ENCODE data around the gene CCDC57. TPM values are rescaled to one million over a fixed set of nuclear protein-coding genes. Genes with fewer than 3 reads are reported as not detected.
"Not testable (repeated sequence)": the region's sequence is repeated elsewhere in the genome, so short reads cannot be mapped to it uniquely, and the experiment has no call there.

Gene CCDC57, protein sequence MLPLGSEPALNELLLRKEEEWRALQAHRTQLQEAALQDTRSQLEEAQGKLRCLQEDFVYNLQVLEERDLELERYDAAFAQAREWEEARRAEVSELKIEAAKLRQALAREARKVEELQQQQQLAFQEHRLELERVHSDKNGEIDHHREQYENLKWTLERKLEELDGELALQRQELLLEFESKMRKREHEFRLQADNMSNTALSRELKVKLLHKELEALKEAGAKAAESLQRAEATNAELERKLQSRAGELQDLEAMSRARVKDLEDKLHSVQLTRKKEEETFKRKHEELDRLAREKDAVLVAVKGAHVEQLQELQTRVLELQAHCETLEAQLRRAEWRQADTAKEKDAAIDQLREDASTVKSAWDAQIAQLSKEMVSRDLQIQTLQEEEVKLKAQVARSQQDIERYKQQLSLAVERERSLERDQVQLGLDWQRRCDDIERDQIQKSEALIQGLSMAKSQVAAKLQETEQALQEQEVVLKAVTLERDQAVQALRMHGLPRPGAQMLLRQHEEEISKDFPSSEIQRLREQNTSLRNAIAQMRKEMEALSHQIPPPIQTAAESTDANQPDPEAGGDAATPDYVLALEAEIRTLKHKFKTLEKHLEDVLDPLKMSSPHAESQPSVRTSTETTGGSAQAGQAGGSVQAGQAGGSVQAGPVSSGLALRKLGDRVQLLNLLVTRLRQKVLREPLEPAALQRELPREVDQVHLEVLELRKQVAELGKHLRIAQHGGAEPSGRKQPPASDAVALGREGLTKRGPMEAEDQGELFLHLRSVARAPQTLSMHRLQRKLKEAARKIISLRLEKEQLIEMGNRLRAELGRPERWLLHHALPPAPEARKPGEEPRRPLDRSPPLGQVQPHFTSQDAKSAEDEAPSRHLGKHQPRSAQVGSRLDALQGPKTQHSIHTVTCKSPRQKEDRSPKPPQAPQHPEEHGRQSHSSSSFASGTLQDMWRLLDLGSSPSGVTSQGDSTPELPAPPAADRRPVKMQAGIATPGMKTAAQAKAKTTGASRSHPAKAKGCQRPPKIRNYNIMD
- 40.7 TPM for total RNA-seq (ENCODE audit: unreplicated experiment)
- long read RNA-seq, partial matches to known transcripts: 2 of 6 reads
- long read RNA-seq, other reads (novel, unspliced or antisense): 2 of 6 reads

DNA sequence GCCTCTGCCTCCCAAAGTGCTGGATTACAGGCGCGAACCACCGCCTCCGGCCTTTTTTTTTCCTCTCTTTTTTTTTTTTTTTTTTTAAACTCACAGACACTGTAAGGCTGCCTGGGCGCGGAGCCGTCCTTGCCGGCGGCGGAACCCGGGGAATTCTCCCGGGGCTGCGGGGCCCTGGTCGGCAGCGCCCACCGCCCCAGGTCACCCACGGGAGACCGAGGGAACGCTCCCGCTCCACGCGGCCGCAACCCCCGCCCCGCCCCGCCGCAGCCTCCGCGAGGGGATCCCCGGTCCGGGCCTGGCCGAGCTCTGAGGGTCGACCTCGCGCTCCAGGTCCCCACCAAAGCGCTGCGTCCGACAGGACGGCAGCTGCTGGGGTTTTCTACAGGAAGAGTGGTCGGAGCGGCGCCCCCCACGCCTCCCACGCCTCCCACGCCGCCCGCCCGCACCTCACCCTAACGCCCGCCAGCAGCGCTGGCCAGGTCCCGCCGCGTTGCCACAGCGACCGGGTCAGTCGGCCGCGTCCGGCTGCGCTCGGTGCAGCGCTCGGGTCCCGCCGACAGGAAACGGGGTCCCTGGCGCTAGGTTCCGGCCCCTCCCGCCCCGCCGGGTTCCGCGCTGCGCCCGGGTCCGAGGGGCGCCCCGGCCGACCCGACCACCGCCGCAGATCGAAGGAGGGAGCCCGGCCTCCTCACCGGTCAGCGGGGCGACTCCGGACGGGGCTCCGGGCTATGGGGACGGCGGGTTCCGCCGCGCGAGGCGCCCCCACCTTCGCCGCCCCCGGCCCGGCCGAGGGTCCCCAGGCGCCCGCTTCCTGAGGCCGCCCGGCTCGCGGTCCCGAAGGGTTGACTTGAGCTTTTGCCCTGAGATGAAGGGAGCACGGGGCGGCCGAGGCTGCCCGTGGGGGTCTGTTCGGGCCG, at the start of gene CCDC57:
Gene CCDC57 (minus strand): TSS at position 512 of the 920 bp plus-strand sequence. CDS start 10,898 bp downstream, outside the sequence.
- Mint-ChIP-seq H3K36me3 (ENCODE audit: unreplicated experiment) (no peaks in the 10 kb centered on the region), H3K4me3 (ENCODE audit: unreplicated experiment) (peak within 1 kb of the TSS; percentile 85), H3K27me3 (ENCODE audit: unreplicated experiment) (peaks cover 5% of the 10 kb centered on the region), H3K9me3 (ENCODE audit: unreplicated experiment) (peaks cover 4% of the 10 kb centered on the region), H3K4me1 (ENCODE audit: low read depth, unreplicated experiment) (no peaks in the 10 kb centered on the region), H3K27ac (ENCODE audit: unreplicated experiment) (no peak within 1 kb of the TSS)
- TF ChIP-seq, protein P1, sequence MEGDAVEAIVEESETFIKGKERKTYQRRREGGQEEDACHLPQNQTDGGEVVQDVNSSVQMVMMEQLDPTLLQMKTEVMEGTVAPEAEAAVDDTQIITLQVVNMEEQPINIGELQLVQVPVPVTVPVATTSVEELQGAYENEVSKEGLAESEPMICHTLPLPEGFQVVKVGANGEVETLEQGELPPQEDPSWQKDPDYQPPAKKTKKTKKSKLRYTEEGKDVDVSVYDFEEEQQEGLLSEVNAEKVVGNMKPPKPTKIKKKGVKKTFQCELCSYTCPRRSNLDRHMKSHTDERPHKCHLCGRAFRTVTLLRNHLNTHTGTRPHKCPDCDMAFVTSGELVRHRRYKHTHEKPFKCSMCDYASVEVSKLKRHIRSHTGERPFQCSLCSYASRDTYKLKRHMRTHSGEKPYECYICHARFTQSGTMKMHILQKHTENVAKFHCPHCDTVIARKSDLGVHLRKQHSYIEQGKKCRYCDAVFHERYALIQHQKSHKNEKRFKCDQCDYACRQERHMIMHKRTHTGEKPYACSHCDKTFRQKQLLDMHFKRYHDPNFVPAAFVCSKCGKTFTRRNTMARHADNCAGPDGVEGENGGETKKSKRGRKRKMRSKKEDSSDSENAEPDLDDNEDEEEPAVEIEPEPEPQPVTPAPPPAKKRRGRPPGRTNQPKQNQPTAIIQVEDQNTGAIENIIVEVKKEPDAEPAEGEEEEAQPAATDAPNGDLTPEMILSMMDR (IDR thresholded peaks at IDR 0.05; ENCODE audit: partially characterized antibody, unreplicated experiment): peak; percentile 24
- peak; percentile 89 for DNase-seq

DNA sequence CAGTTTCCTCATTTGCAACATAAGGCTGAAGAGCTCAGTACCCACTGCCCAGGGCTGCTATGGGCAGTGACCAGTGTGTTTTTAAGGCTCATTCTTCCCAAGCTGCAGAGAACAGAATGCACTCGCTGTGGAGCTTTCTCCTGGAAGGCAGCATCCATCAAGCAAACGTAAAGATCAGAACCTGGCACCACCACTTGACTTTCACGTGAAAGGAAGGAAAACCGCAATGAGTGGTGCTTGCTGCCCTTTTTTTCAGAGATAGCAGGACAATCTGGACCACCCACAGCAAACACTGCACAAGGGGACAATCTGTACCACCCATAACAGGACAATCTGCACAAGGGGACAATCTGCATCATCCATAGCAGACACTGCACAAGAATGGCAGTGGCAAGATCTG, 49.7 kb upstream of the CCDC57 start:
- Mint-ChIP-seq H3K27ac (ENCODE audit: unreplicated experiment) (peak overlapping the region; percentile 59), H3K36me3 (ENCODE audit: unreplicated experiment) (peaks cover 17% of the 10 kb centered on the region)

DNA sequence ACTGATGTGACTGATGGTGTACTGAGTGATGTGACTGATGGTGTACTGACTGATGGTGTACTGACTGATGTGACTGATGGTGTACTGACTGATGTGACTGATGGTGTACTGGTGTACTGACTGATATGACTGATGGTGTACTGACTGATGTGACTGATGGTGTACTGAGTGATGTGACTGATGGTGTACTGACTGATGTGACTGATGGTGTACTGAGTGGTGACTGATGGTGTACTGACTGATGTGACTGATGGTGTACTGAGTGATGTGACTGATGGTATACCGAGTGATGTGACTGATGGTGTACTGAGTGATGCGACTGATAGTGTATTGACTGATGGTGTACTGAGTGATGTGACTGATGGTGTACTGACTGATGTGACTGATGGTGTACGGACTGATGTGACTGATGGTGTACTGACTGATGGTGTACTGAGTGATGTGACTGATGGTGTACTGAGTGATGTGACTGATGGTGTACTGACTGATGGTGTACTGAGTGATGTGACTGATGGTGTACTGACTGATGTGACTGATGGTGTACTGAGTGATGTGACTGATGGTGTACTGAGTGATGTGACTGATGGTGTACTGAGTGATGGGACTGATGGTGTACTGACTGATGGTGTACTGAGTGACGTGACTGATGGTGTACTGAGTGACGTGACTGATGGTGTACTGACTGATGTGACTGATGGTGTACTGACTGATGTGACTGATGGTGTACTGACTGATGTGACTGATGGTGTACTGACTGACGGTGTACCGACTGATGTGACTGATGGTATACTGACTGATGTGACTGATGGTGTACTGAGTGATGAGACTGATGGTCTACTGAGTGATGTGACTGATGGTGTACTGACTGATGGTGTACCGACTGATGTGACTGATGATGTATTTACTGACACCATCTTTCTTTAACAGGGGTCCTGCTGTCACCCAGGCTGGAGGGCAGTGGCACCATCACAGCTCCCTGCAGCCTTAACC, 47.6 kb upstream of the CCDC57 start:
- peaks cover 20% of the 10 kb centered on the region for H3K4me1 Mint-ChIP-seq (ENCODE audit: low read depth, unreplicated experiment)
- H3K9me3 Mint-ChIP-seq (ENCODE audit: unreplicated experiment); H3K4me3 Mint-ChIP-seq (ENCODE audit: unreplicated experiment): not testable (repeated sequence)
- peaks cover 14% of the 10 kb centered on the region for H3K27me3 Mint-ChIP-seq (ENCODE audit: unreplicated experiment)
- peak overlapping the region; percentile 41 for H3K27ac Mint-ChIP-seq (ENCODE audit: unreplicated experiment)
- H3K36me3 Mint-ChIP-seq (ENCODE audit: unreplicated experiment): peaks cover 17% of the 10 kb centered on the region
- peak; percentile 3 for DNase-seq

More for the DNA sequence above, 49.7 kb upstream of the CCDC57 start:
- Mint-ChIP-seq H3K4me3 (ENCODE audit: unreplicated experiment) (no peak overlapping the region), H3K27me3 (ENCODE audit: unreplicated experiment) (peaks cover 14% of the 10 kb centered on the region), H3K4me1 (ENCODE audit: low read depth, unreplicated experiment) (peaks cover 27% of the 10 kb centered on the region), H3K9me3 (ENCODE audit: unreplicated experiment) (peaks cover 8% of the 10 kb centered on the region)
- no peak for DNase-seq
- TF ChIP-seq, protein P1 (IDR thresholded peaks at IDR 0.05; ENCODE audit: partially characterized antibody, unreplicated experiment): no peak

DNA sequence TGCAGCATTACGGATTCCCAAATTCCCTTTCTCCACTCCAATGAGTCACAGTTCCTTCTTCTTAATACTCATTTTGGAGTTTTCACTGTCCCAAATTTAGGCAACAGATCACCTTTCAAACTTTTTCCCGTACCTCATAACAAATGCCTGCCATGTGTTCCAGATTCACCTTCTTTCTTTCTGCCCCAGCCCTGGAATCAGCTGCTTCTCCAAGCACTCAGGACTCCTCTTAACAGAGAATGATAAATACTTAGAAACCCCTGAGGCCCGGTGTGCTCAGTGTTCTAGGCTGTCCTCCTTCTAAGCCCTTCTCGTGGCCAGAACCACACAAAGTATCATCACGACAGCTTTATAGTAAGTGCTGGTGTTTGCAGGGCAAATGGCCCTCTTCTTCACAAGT, 45.9 kb upstream of the CCDC57 start:
- Mint-ChIP-seq H3K27ac (ENCODE audit: unreplicated experiment) (no peak overlapping the region), H3K9me3 (ENCODE audit: unreplicated experiment) (peaks cover 8% of the 10 kb centered on the region)
- TF ChIP-seq, protein P1 (IDR thresholded peaks at IDR 0.05; ENCODE audit: partially characterized antibody, unreplicated experiment): no peak

More for the DNA sequence above, 45.9 kb upstream of the CCDC57 start:
- Mint-ChIP-seq H3K27me3 (ENCODE audit: unreplicated experiment) (peaks cover 14% of the 10 kb centered on the region), H3K36me3 (ENCODE audit: unreplicated experiment) (peaks cover 17% of the 10 kb centered on the region), H3K4me1 (ENCODE audit: low read depth, unreplicated experiment) (peaks cover 20% of the 10 kb centered on the region), H3K4me3 (ENCODE audit: unreplicated experiment) (no peak overlapping the region)
- DNase-seq: no peak
